GM12872 (cell line): ENCODE data around the gene TXNDC15.

Source experiments
- CTCF ChIP-seq: IDR thresholded peaks from 3 replicates; pipeline ENCODE4 v1.5.1; 2011; ENCODE audit warnings: low read depth, mild to moderate bottlenecking, low read length, moderate library complexity; ENCODE audit not compliant: insufficient read depth

The TXNDC15 gene

GRCh38 chr5:134943547-134943946 is 69.4 kb downstream of the TXNDC15 start:
- no peak for TF ChIP-seq CTCF

DNA sequence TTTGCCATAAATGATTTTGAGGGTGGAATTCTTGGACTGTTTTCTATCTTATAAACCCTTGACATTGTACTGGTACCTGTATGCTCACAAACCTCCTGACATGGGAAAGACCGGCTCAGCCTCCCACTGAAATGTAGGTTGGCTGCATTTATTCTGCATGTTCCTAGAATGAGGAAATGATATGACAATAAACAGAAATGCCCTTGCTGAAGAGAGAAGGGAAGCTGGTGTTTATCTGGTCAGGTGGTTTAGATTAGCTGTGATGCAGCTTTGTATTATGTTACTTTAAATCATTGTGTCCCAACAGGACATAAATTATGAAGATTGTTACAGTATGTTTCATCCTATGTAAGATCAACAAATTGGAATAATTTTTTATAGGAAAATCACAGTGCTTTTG is 70.5 kb downstream of the TXNDC15 start:
- no peak for TF ChIP-seq CTCF

DNA sequence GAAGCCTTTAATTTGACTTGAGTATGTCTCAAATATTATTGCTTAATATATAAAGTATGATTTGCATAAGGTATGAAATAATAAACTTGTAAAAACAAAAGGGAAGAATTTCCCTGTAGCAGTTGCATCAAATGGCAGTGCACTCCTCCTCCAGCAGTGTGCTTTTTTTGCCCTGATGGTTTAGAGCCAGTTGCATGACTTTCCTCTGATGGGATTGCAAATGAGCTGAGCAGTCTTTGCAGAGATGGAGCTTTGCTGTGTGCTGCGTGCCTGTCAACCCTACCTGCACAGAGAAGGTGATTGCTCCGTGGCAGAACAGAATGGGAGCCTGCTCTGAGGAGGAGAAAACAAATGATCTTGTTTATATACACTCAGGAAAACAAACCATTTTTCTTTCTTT is 70.9 kb downstream of the TXNDC15 start:
- no peak for TF ChIP-seq CTCF

GRCh38 chr5:134948911-134949310 is 74.7 kb downstream of the TXNDC15 start:
- no peak for TF ChIP-seq CTCF

DNA sequence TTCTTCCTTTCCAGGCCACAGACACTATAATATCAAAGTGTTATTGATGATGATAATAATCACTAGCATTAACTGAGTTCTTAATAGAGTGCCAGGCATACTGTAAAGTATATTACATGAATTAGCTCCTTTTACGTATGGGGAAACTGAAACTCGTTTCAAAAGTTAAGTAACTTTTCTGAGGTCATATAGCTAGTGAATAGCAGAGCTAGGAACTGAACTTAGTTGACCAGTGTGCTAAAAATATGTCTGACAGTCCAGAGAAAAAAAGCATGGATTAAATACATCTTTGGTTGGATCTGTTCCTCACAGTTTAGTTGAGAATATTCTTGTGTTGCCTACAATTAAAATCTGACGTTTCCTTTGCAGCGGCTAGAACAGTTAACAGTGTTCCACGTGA is 75.1 kb downstream of the TXNDC15 start:
- TF ChIP-seq CTCF = no peak
